Stomach smooth muscle (tissue), 2 donors: ENCODE data around the gene MEGF11.

Experiments used
- H3K27ac ChIP-seq: one replicate; pipeline ENCODE4 v1.7.0; 2013; ENCODE audit warnings: mild to moderate bottlenecking, low read length, inconsistent platforms
- H3K27me3 ChIP-seq, 2 donors: one replicate each; pipeline ENCODE4 v1.7.0; 2013; ENCODE audit warnings: low read length in 2 of 2; ENCODE audit not compliant: insufficient read depth in 2 of 2, control insufficient read depth in 1 of 2
- H3K36me3 ChIP-seq, 2 donors: one replicate each; pipeline ENCODE4 v1.7.0; 2013; ENCODE audit warnings: low read length in 2 of 2; ENCODE audit not compliant: control insufficient read depth in 2 of 2, insufficient read depth in 2 of 2
- H3K4me1 ChIP-seq: one replicate; pipeline ENCODE4 v1.7.0; 2013; ENCODE audit warnings: low read length; ENCODE audit not compliant: control insufficient read depth, insufficient read depth
- H3K4me3 ChIP-seq, 2 donors: one replicate each; pipeline ENCODE4 v1.7.0; 2013; ENCODE audit warnings: low read length in 2 of 2
- H3K9ac ChIP-seq, 2 donors: one replicate each; pipeline ENCODE4 v1.7.0; 2013; ENCODE audit warnings: low read length in 2 of 2, mild to moderate bottlenecking in 1 of 2
- H3K9me3 ChIP-seq, 2 donors: one replicate each; pipeline ENCODE4 v1.7.0; 2013; ENCODE audit warnings: low read length in 2 of 2; ENCODE audit not compliant: control insufficient read depth in 2 of 2
- donor health status: healthy.
- donor health status: Pancreatic carcinoma.

Gene MEGF11

DNA sequence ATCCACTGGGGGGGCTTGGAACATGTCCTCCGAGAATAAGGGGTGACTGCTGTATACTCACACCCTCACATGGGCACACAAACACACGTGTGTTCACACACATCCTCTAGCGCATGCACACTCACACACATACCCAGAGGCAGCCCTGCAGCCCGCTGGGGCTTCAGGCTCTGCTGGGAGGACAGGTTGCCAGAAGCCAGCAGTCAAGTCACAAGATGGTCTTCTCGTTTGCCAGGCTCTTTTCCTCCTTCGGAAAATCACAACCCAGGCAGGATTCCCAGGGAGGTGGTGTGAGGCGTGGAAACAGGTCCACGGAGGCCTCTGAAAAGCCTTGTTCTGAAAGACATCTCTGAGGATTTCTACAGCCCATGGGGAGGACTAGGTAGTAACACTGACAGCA lies 26.8 kb downstream of the MEGF11 start:
- H3K9me3 ChIP-seq, result peaks cover 0 to 6% of the 10 kb centered on the region in 2 donors
- H3K4me3 ChIP-seq, result no peak overlapping the region
- no peak overlapping the region for H3K27ac ChIP-seq
- no peaks in the 10 kb centered on the region for H3K4me1 ChIP-seq
- no peaks in the 10 kb centered on the region for H3K36me3 ChIP-seq
- H3K9ac ChIP-seq, result no peak overlapping the region
- peaks cover 0 to 12% of the 10 kb centered on the region in 2 donors for H3K27me3 ChIP-seq

DNA sequence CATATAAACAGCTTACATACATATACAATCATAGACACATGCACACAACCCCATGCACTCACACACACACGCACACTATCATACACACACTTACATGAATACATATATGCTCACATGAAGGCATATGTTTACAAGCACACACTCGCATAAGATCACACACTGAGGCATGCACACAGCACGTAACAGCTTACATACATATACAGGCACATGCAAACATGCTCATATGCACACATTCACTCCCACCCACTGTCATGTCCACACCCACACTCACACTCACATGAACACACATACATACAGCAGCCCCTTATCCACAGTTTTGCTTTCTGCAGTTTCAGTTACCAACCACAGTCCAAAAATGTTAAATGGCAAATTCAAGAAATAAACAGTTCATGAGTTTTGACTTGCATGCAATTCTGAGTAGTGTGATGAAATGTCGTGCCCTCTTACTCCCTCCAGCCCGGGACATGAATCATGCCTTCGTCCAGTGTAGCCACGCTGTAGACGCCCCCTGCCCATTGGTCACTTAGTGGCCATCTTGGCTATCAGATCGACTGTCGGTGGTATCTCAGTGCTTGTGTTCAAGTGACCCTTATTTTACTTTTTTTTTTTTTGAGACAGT lies 27.8 kb downstream of the MEGF11 start:
- H3K9me3 ChIP-seq, result peaks cover 0 to 6% of the 10 kb centered on the region in 2 donors
- peaks cover 0 to 12% of the 10 kb centered on the region in 2 donors for H3K27me3 ChIP-seq
- no peak overlapping the region for H3K9ac ChIP-seq
- no peaks in the 10 kb centered on the region for H3K4me1 ChIP-seq
- H3K36me3 ChIP-seq, result no peaks in the 10 kb centered on the region
- no peak overlapping the region for H3K4me3 ChIP-seq
- H3K27ac ChIP-seq, result no peak overlapping the region

DNA sequence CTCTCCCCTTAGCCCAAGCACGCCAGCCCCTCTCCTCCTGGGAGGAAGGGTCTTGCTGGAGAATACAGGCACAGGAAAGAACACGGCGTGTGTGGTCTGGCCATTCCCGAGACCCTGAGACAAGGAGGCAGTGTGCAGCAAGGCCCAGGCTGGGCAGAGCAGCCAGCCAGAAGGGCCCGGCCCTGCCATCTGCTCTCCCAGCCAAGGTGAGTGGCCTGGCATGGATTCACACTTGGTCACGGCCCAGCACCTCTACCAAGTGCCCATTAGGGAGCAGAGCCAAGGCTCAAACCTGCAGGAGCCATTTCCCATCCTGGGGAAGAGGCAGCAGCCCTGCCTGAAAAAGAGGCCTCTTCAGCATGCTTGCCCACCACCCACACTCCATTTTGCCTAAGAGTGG lies 28.6 kb downstream of the MEGF11 start:
- Histone ChIP-seq H3K27me3 (peaks cover 0 to 12% of the 10 kb centered on the region in 2 donors), H3K9ac (no peak overlapping the region), H3K27ac (no peak overlapping the region), H3K9me3 (peaks cover 0 to 6% of the 10 kb centered on the region in 2 donors), H3K36me3 (no peaks in the 10 kb centered on the region), H3K4me3 (no peak overlapping the region), H3K4me1 (no peaks in the 10 kb centered on the region)

DNA sequence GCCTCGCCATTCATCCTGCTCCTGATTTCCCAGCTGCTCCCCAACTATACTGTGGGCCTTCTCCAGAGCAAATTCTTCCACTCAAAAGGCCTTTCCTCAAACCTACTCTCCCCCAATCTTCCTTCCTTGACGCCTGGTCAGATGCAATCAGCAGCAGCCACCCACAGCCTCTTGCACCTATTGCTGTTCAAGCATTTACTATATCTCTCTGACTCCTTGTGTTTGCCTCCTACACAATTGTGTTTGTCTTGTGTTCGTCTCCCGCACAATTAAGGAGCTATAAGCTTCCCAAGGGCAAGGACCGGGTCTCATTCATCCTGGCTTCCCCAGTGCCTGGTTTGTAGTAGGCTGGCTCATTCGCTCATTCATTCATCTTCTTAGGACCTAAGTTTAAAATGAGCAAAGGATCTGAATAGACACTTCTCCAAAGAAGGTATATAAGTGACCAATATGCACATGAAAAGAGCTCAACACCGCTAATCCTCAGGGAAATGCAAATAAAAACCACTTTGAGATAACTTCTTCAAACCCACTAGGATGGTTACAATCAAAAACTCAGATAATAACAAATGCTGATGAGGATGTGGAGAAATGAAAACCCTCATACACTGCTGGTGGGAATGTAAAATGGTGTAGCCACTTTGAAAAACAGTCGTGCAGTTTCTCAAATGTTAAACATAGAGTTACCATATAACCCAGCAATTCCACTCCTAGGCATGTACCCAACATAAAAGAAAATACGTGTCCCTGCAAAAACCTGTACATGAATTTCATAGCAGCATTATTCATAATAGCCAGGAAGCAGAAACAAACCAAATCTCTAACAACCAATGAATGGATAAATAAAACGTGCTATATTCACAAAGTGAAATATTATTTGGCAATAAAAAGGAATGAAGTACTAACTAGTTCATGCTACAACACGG lies 31.0 kb downstream of the MEGF11 start:
- no peaks in the 10 kb centered on the region for H3K9me3 ChIP-seq
- no peak overlapping the region for H3K4me3 ChIP-seq
- H3K27me3 ChIP-seq, result peaks cover 0 to 4% of the 10 kb centered on the region in 2 donors
- H3K27ac ChIP-seq, result no peak overlapping the region
- H3K4me1 ChIP-seq, result no peaks in the 10 kb centered on the region
- no peak overlapping the region for H3K9ac ChIP-seq
- H3K36me3 ChIP-seq, result no peaks in the 10 kb centered on the region

DNA sequence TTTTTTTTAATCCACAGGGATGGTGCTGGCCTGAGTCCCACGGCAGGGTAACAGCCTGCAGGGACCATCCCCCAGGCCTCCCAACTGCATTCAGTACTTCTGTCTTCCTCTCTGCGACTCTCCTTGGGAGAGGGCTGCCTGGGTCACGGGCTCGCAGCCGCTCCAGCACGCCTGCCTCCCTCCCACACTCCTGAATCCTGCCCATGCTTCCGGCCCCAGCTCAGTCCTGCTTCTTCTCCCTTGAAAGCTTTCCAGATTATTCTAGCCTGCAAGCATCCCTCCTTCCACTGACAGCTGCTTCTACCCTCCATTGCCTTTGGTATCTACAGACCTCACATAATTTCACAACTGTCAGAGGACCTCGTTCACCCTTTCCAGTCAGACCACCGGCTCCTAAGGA lies 32.4 kb downstream of the MEGF11 start:
- no peak overlapping the region for H3K27ac ChIP-seq
- H3K9me3 ChIP-seq, result no peaks in the 10 kb centered on the region
- no peaks in the 10 kb centered on the region for H3K4me1 ChIP-seq
- H3K36me3 ChIP-seq, result no peaks in the 10 kb centered on the region
- H3K4me3 ChIP-seq, result no peak overlapping the region
- H3K9ac ChIP-seq, result no peak overlapping the region
- H3K27me3 ChIP-seq, result peaks cover 0 to 4% of the 10 kb centered on the region in 2 donors

DNA sequence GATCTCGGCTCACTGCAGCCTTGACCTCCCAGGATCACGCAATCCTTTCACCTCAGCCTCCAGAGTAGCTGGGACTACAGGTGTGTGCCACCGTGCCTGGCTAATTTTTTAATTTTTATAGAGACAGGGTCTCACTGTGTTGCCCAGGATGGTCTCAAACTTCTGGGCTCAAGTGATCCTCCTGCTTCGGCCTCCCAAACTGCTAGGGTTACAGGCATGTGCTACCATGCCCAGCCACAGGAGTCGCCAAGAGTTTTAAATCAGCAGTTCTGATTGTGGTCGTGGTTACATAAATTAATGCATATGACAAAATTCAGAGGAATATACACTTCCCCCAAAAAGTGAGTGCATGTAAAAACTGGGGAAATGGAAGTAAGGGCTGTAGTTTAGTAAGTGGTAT lies 32.9 kb downstream of the MEGF11 start:
- Histone ChIP-seq H3K9ac (no peak overlapping the region), H3K36me3 (no peaks in the 10 kb centered on the region), H3K9me3 (no peaks in the 10 kb centered on the region), H3K27ac (no peak overlapping the region), H3K4me1 (no peaks in the 10 kb centered on the region), H3K4me3 (no peak overlapping the region), H3K27me3 (peaks cover 0 to 4% of the 10 kb centered on the region in 2 donors)

DNA sequence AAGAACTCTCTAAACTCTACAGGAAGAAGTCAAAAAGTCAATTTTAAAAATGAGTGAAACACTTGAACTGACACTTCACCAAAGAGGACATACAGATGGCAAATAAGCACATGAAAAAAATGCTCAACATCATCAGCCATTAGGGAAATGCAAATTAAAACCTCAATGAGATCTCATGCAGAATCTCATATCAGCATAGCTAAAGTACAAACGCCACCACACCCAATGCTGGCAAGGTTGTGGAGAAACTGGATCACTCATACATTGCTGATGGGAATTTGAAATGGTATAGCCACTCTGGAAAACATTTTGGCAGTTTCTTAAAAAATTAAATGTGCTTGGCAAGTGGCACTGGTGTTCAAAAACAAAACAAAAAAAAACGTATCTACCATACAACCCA lies 34.2 kb downstream of the MEGF11 start:
- no peak overlapping the region for H3K27ac ChIP-seq

DNA sequence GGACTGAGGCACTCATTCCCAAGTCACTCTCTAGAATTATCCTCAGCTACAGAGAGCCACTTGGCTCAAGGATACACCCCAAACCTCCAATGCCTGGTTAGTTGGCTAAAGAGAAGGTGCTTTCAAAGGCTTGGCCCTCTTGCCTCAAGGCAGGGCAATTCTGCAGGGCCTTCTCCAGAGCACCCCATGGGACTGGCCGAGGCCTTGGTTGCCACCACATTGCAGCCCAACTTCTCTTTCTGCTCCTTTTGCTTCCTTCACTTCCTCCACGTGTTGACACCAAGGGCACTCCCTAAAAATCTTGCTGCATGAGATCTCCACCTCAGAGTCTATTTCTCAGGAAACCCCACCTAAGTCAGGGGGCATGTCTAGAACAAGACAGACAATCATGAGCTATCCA lies 36.7 kb downstream of the MEGF11 start:
- Histone ChIP-seq H3K9me3 (no peaks in the 10 kb centered on the region), H3K9ac (no peak overlapping the region), H3K36me3 (no peaks in the 10 kb centered on the region), H3K4me3 (no peak overlapping the region), H3K27me3 (no peaks in the 10 kb centered on the region), H3K4me1 (no peaks in the 10 kb centered on the region), H3K27ac (no peak overlapping the region)

More for the DNA sequence above, 34.2 kb downstream of the MEGF11 start:
- no peaks in the 10 kb centered on the region for H3K9me3 ChIP-seq
- no peak overlapping the region for H3K4me3 ChIP-seq
- H3K4me1 ChIP-seq, result no peaks in the 10 kb centered on the region
- H3K36me3 ChIP-seq, result no peaks in the 10 kb centered on the region
- H3K27me3 ChIP-seq, result peaks cover 0 to 4% of the 10 kb centered on the region in 2 donors
- no peak overlapping the region for H3K9ac ChIP-seq

DNA sequence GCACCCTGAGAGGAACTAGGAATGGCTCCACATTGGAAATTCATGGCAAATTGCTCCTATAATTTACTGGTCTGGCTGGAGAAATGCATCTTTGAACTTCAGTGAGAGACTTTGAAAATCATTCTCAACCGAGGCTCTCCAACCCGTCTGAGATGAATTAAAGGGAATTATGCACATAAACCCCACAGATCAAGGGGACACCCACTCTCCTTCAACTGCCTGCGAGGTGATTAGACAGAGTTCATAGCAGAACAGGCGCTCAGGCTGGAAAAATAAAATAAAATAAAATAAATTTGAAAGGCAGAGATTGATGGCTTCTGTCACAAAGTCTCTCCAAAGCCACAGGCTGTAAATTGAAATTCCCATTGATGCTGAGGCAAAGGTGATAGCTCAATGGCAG lies 37.7 kb downstream of the MEGF11 start:
- Histone ChIP-seq H3K9me3 (no peaks in the 10 kb centered on the region), H3K4me3 (no peak overlapping the region), H3K9ac (no peak overlapping the region), H3K27me3 (no peaks in the 10 kb centered on the region), H3K36me3 (no peaks in the 10 kb centered on the region), H3K27ac (no peak overlapping the region), H3K4me1 (no peaks in the 10 kb centered on the region)

DNA sequence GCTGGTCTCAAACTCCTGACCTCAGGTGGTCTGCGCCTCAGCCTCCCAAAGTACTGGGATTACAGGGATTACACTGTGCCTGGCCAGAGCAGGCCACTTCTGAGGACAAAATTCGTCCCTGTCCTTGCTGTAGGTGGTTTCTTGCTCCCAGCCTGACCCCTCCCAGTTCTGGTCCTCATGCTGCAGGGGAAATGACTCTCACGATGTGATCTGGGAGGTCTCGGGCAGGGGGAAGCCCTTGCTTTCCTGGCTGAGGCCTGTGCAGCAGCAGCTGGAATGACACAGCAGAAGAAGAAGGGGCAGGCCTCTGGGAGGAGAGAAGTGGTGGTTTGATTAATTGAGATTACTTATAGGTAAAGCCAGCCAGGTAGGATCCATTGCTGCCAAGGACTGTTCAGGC lies 39.3 kb downstream of the MEGF11 start:
- no peaks in the 10 kb centered on the region for H3K9me3 ChIP-seq
- no peaks in the 10 kb centered on the region for H3K27me3 ChIP-seq
- no peak overlapping the region for H3K4me3 ChIP-seq
- no peaks in the 10 kb centered on the region for H3K36me3 ChIP-seq
- no peaks in the 10 kb centered on the region for H3K4me1 ChIP-seq
- H3K27ac ChIP-seq, result no peak overlapping the region
- H3K9ac ChIP-seq, result no peak overlapping the region

DNA sequence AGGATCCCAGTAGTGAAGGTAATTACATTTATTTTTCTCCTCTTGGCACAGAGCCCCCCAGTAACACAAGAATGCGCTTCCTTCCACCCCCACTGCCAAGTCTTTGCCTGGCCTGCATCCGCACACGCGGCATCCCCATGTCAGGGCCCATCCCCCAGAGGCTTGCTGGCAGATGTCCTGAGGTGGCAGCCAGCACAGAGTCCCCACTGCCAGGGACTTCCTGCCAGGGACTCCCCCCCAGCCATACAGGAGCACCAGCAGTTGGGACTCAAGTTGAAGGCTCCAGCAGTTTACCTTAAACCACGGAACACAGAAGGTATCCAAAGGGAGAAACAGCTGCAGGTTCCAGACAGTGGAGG lies 41.0 kb downstream of the MEGF11 start:
- Histone ChIP-seq H3K4me3 (no peak overlapping the region), H3K27me3 (no peaks in the 10 kb centered on the region), H3K27ac (no peak overlapping the region), H3K9ac (no peak overlapping the region), H3K4me1 (no peaks in the 10 kb centered on the region), H3K36me3 (no peaks in the 10 kb centered on the region), H3K9me3 (no peaks in the 10 kb centered on the region)
